Activated naive CD4-positive, alpha-beta T cell treated with anti-CD3 and anti-CD28 coated beads for 36 hours (primary cell): Measurements from ENCODE around the gene KMT2A. TPM values are rescaled to one million over a fixed set of nuclear protein-coding genes. Genes with fewer than 3 reads are reported as not detected.
"Not testable (repeated sequence)": the region's sequence is repeated elsewhere in the genome, so short reads cannot be mapped to it uniquely, and the experiment has no call there.

Source experiments
- CTCF ChIA-PET: fragments of 350-600 bp; sonication (Branson Sonifier 250); formaldehyde crosslinking; loops from one replicate; lab custom pipeline; 2021; ENCODE audit warnings: antibody characterized with exemption; lab: Charles Lee
- DNase-seq: peaks from one replicate; pipeline ENCODE4 v3.0.0-alpha.2; 2020
- H3K27ac Mint-ChIP-seq: one replicate; pipeline ENCODE4 v1.8.0; 2021; ENCODE audit warnings: mild to moderate bottlenecking, mixed read lengths
- H3K27me3 Mint-ChIP-seq: one replicate; pipeline ENCODE4 v1.8.0; 2021; ENCODE audit warnings: low read depth, mixed read lengths
- H3K36me3 Mint-ChIP-seq: one replicate; pipeline ENCODE4 v1.8.0; 2021; ENCODE audit warnings: low read depth, mixed read lengths
- H3K4me1 Mint-ChIP-seq: one replicate; pipeline ENCODE4 v1.8.0; 2021; ENCODE audit warnings: low read depth, mixed read lengths
- H3K4me3 Mint-ChIP-seq: one replicate; pipeline ENCODE4 v1.8.0; 2021; ENCODE audit warnings: mild to moderate bottlenecking, moderate library complexity, mixed read lengths
- H3K9me3 Mint-ChIP-seq: one replicate; pipeline ENCODE4 v1.8.0; 2021; ENCODE audit warnings: mixed read lengths
- intact Hi-C: fragments of 100-400 bp; cut with micrococcal nuclease; formaldehyde crosslinking; loops from one replicate; pipeline ENCODE4 v1.15.1; 2023
- total RNA-seq, 2 experiments: library from RNA; stranded (reverse); gene quantifications; one replicate each; pipeline ENCODE4 v1.2.3, GENCODE V29; 2021

The KMT2A gene
- total RNA-seq = 10 to 100 TPM; 68.4 to 68.5 TPM

- intact Hi-C loops = loop anchor here (1.0 to 10.0 kb wide), 9 partner anchors 35 to 621 kb away; partner anchors contain the start of genes ATP5MG, BCL9L and UBE4A
- Mint-ChIP-seq H3K27ac (peak within 1 kb of the TSS; percentile 98), H3K4me1 (peaks cover 28% of the 10 kb centered on the region), H3K36me3 (peaks cover 13% of the 10 kb centered on the region), H3K9me3 (no peaks in the 10 kb centered on the region), H3K27me3 (no peaks in the 10 kb centered on the region), H3K4me3 (peak within 1 kb of the TSS; percentile 90)
- DNase-seq = peak; percentile 95
- CTCF ChIA-PET = interaction anchor here (0.5 to 2.2 kb wide), 7 partner anchors 22 to 238 kb away, joined by 3 to 9 read pairs (median 4); no protein-coding TSS in a partner anchor
These were observed at the start of gene KMT2A for GRCh38 chr11:118435893-118436624. KMT2A (plus strand) TSS chr11:118436492; CDS start chr11:118436513, 21 bp downstream.

- H3K9me3 Mint-ChIP-seq = no peaks in the 10 kb centered on the region
- H3K27me3 Mint-ChIP-seq = no peaks in the 10 kb centered on the region
- CTCF ChIA-PET = no interaction called here
- H3K36me3 Mint-ChIP-seq = peaks cover 22% of the 10 kb centered on the region
- H3K27ac Mint-ChIP-seq = peak overlapping the region; percentile 85
- DNase-seq = no peak
- H3K4me1 Mint-ChIP-seq = peaks cover 32% of the 10 kb centered on the region
- intact Hi-C loops = no loop called here
- H3K4me3 Mint-ChIP-seq = no peak overlapping the region
These were observed 40.2 kb upstream of the KMT2A start for GRCh38 chr11:118396097-118396501.

- no peak for DNase-seq
- no peaks in the 10 kb centered on the region for H3K9me3 Mint-ChIP-seq
- H3K27ac Mint-ChIP-seq = peak overlapping the region; percentile 98
- H3K4me1 Mint-ChIP-seq = peaks cover 38% of the 10 kb centered on the region
- no peak overlapping the region for H3K4me3 Mint-ChIP-seq
- peaks cover 20% of the 10 kb centered on the region for H3K36me3 Mint-ChIP-seq
- intact Hi-C loops = no loop called here
- CTCF ChIA-PET = interaction anchor here (0.8 to 2.1 kb wide), 7 partner anchors 18 to 253 kb away, joined by 3 to 8 read pairs (median 3); no protein-coding TSS in a partner anchor
- no peaks in the 10 kb centered on the region for H3K27me3 Mint-ChIP-seq
These were observed 38.8 kb upstream of the KMT2A start for GRCh38 chr11:118397448-118397847.

- Mint-ChIP-seq H3K4me3 (peak overlapping the region; percentile 95), H3K36me3 (peaks cover 22% of the 10 kb centered on the region), H3K27ac (peak overlapping the region; percentile 98), H3K4me1 (peaks cover 46% of the 10 kb centered on the region), H3K27me3 (no peaks in the 10 kb centered on the region), H3K9me3 (no peaks in the 10 kb centered on the region)
- peak; percentile 73 for DNase-seq
- intact Hi-C loops = loop anchor here (2.0 kb wide), 2 partner anchors 56 to 182 kb away; partner anchors contain the start of gene CD3D
- CTCF ChIA-PET = interaction anchor here (0.6 to 2.1 kb wide), 6 partner anchors 16 to 254 kb away, joined by 3 to 8 read pairs (median 3); no protein-coding TSS in a partner anchor
These were observed 37.3 kb upstream of the KMT2A start for GRCh38 chr11:118398791-118399559.

GRCh38 chr11:118401151-118401879 lies 35.0 kb upstream of the KMT2A start, which contains the start of gene ATP5MG:
ATP5MG (plus strand) TSS chr11:118401606; CDS start chr11:118401666, 60 bp downstream.
- intact Hi-C loops = loop anchor here (1.0 to 10.0 kb wide), 8 partner anchors 35 to 613 kb away; partner anchors contain the start of genes ARCN1, IL10RA, KMT2A and RPS25
- peak within 1 kb of the TSS; percentile 95 for H3K4me3 Mint-ChIP-seq
- no peaks in the 10 kb centered on the region for H3K9me3 Mint-ChIP-seq
- H3K4me1 Mint-ChIP-seq = peaks cover 58% of the 10 kb centered on the region
- H3K36me3 Mint-ChIP-seq = peaks cover 16% of the 10 kb centered on the region
- peak within 1 kb of the TSS; percentile 98 for H3K27ac Mint-ChIP-seq
- H3K27me3 Mint-ChIP-seq = no peaks in the 10 kb centered on the region
- peak; percentile 97 for DNase-seq
- CTCF ChIA-PET = interaction anchor here (0.5 kb wide), 1 partner anchor 214 kb away, joined by 4 read pairs; no protein-coding TSS in a partner anchor

- Mint-ChIP-seq H3K9me3 (no peaks in the 10 kb centered on the region), H3K4me3 (peak overlapping the region; percentile 95), H3K36me3 (peaks cover 17% of the 10 kb centered on the region), H3K27me3 (no peaks in the 10 kb centered on the region), H3K27ac (peak overlapping the region; percentile 98), H3K4me1 (peaks cover 55% of the 10 kb centered on the region)
- CTCF ChIA-PET = interaction anchor here (0.5 to 1.9 kb wide), 4 partner anchors 10 to 214 kb away, joined by 3 to 4 read pairs (median 4); no protein-coding TSS in a partner anchor
- intact Hi-C loops = loop anchor here (1.0 to 10.0 kb wide), 8 partner anchors 34 to 613 kb away; partner anchors contain the start of genes ARCN1, IL10RA, KMT2A and RPS25
- DNase-seq = no peak
These were observed 34.3 kb upstream of the KMT2A start for GRCh38 chr11:118401880-118402590.

- Mint-ChIP-seq H3K36me3 (peaks cover 18% of the 10 kb centered on the region), H3K4me3 (peak overlapping the region; percentile 95), H3K4me1 (peaks cover 52% of the 10 kb centered on the region), H3K27ac (peak overlapping the region; percentile 98)
- H3K9me3 Mint-ChIP-seq, H3K27me3 Mint-ChIP-seq, DNase-seq: not testable (repeated sequence)
- CTCF ChIA-PET = interaction anchor here (0.8 to 1.9 kb wide), 3 partner anchors 11 to 86 kb away, joined by 3 to 4 read pairs (median 4); no protein-coding TSS in a partner anchor
- intact Hi-C loops = loop anchor here (5.0 to 10.0 kb wide), 2 partner anchors 415 to 612 kb away; partner anchors contain the start of genes IL10RA, RPS25 and TRAPPC4
These were observed 33.7 kb upstream of the KMT2A start for GRCh38 chr11:118402594-118402993.

- no peak for DNase-seq
- CTCF ChIA-PET = no interaction called here
- intact Hi-C loops = loop anchor here (10.0 kb wide), 1 partner anchor 608 kb away; the partner anchor contains the start of genes RPS25 and TRAPPC4
- Mint-ChIP-seq H3K4me1 (peaks cover 29% of the 10 kb centered on the region), H3K27ac (peak overlapping the region; percentile 15), H3K9me3 (no peaks in the 10 kb centered on the region), H3K36me3 (peaks cover 12% of the 10 kb centered on the region), H3K4me3 (no peak overlapping the region), H3K27me3 (no peaks in the 10 kb centered on the region)
These were observed 29.6 kb upstream of the KMT2A start for GRCh38 chr11:118406599-118407166.

- CTCF ChIA-PET = interaction anchor here (0.7 kb wide), 1 partner anchor 30 kb away, joined by 4 read pairs; no protein-coding TSS in a partner anchor
- H3K27me3 Mint-ChIP-seq = no peaks in the 10 kb centered on the region
These were observed 26.1 kb upstream of the KMT2A start for GRCh38 chr11:118410055-118410745.

GRCh38 chr11:118411530-118411929 lies 24.8 kb upstream of the KMT2A start:
- DNase-seq = no peak
- Mint-ChIP-seq H3K27ac (no peak overlapping the region), H3K27me3 (no peaks in the 10 kb centered on the region), H3K4me1 (no peaks in the 10 kb centered on the region), H3K4me3 (no peak overlapping the region), H3K36me3 (peaks cover 7% of the 10 kb centered on the region), H3K9me3 (no peaks in the 10 kb centered on the region)
- CTCF ChIA-PET = no interaction called here
- intact Hi-C loops = no loop called here

More at GRCh38 chr11:118410055-118410745, 26.1 kb upstream of the KMT2A start:
- DNase-seq = no peak
- H3K4me1 Mint-ChIP-seq = peaks cover 6% of the 10 kb centered on the region
- H3K27ac Mint-ChIP-seq = no peak overlapping the region
- no peak overlapping the region for H3K4me3 Mint-ChIP-seq
- H3K9me3 Mint-ChIP-seq = no peaks in the 10 kb centered on the region
- intact Hi-C loops = no loop called here
- H3K36me3 Mint-ChIP-seq = peaks cover 7% of the 10 kb centered on the region
